ENCODE measurements around the gene RTN4RL1. TPM values are rescaled to one million over a fixed set of nuclear protein-coding genes. Genes with fewer than 3 reads are reported as not detected.
"Not testable (repeated sequence)": the region's sequence is repeated elsewhere in the genome, so short reads cannot be mapped to it uniquely, and the experiment has no call there.

RTN4RL1 gene
- total and polyA plus RNA-seq, 10 donors: 0.09 to 4.5 (median 1.2) TPM

- Histone ChIP-seq H3K36me3 (peaks cover 0 to 79% (median 62%) of the 10 kb centered on the region in 6 donors), H3K27ac (no peak overlapping the region), H3K9me3 (no peaks in the 10 kb centered on the region), H3K4me1 (no peaks in the 10 kb centered on the region), H3K27me3 (replicated peaks in 1 of 7) (no peaks in the 10 kb centered on the region), H3K4me3 (no peak overlapping the region)
- TF ChIP-seq CTCF (IDR thresholded peaks at IDR 0.05 in 8 of 11, conservative IDR thresholded peaks at IDR 0.05 in 3 of 11) (no peak), POLR2AphosphoS5 (IDR thresholded peaks at IDR 0.05) (no peak), POLR2A (IDR thresholded peaks at IDR 0.05) (no peak)
- WGBS, 5 donors: 81 to 95% (median 89%) methylated on average over 17 to 18 of the region's 18 CpGs
- intact Hi-C loops (cut with DNase I; ENCODE audit: low total_unique reads): no loop called here
- no peak for DNase-seq
These were observed 128.0 kb downstream of the RTN4RL1 start for GRCh38 chr17:1897105-1897656.

GRCh38 chr17:1896243-1897104, 128.7 kb downstream of the RTN4RL1 start:
- Histone ChIP-seq H3K4me1 (no peaks in the 10 kb centered on the region), H3K27me3 (replicated peaks in 1 of 7) (no peaks in the 10 kb centered on the region), H3K27ac (no peak overlapping the region), H3K4me3 (no peak overlapping the region), H3K9me3 (no peaks in the 10 kb centered on the region), H3K36me3 (peaks cover 2 to 86% (median 69%) of the 10 kb centered on the region in 6 donors)
- intact Hi-C loops (cut with DNase I; ENCODE audit: low total_unique reads): no loop called here
- TF ChIP-seq POLR2AphosphoS5 (IDR thresholded peaks at IDR 0.05): no peak
- TF ChIP-seq CTCF (IDR thresholded peaks at IDR 0.05 in 8 of 11, conservative IDR thresholded peaks at IDR 0.05 in 3 of 11): no peak
- TF ChIP-seq POLR2A (IDR thresholded peaks at IDR 0.05): no peak
- 85 to 94% (median 91%) methylated on average over 25 of the region's 25 CpGs for WGBS, 5 donors
- no peak for DNase-seq

- H3K27ac ChIP-seq; intact Hi-C loops (cut with DNase I; ENCODE audit: low total_unique reads); DNase-seq; H3K4me1 ChIP-seq; H3K9me3 ChIP-seq; H3K27me3 ChIP-seq (replicated peaks in 1 of 7); H3K4me3 ChIP-seq: not testable (repeated sequence)
- 94 to 98% (median 96%) methylated on average over 11 of the region's 11 CpGs for WGBS, 5 donors
- H3K36me3 ChIP-seq: peaks cover 2 to 96% (median 78%) of the 10 kb centered on the region in 6 donors
These were observed 129.7 kb downstream of the RTN4RL1 start for GRCh38 chr17:1895479-1895878.

- Histone ChIP-seq H3K4me1 (no peaks in the 10 kb centered on the region), H3K27me3 (replicated peaks in 1 of 7) (no peaks in the 10 kb centered on the region), H3K4me3 (no peak overlapping the region), H3K27ac (no peak overlapping the region), H3K36me3 (peaks cover 2 to 100% (median 82%) of the 10 kb centered on the region in 6 donors), H3K9me3 (no peaks in the 10 kb centered on the region)
- WGBS, 5 donors: 94 to 97% (median 95%) methylated on average over 7 of the region's 7 CpGs
- DNase-seq: no peak
- TF ChIP-seq POLR2A (IDR thresholded peaks at IDR 0.05) (no peak), POLR2AphosphoS5 (IDR thresholded peaks at IDR 0.05) (no peak), CTCF (IDR thresholded peaks at IDR 0.05 in 8 of 11, conservative IDR thresholded peaks at IDR 0.05 in 3 of 11) (no peak)
- intact Hi-C loops (cut with DNase I; ENCODE audit: low total_unique reads): no loop called here
These were observed 130.3 kb downstream of the RTN4RL1 start for GRCh38 chr17:1894753-1895339.

Data from spleen (tissue), 11 donors.